ENCODE results near the gene SEMA5A. TPM values are rescaled to one million over a fixed set of nuclear protein-coding genes. Genes with fewer than 3 reads are reported as not detected.

The SEMA5A gene
- total RNA-seq, 1 experiment from 2014 or later = 9.3 TPM

DNA sequence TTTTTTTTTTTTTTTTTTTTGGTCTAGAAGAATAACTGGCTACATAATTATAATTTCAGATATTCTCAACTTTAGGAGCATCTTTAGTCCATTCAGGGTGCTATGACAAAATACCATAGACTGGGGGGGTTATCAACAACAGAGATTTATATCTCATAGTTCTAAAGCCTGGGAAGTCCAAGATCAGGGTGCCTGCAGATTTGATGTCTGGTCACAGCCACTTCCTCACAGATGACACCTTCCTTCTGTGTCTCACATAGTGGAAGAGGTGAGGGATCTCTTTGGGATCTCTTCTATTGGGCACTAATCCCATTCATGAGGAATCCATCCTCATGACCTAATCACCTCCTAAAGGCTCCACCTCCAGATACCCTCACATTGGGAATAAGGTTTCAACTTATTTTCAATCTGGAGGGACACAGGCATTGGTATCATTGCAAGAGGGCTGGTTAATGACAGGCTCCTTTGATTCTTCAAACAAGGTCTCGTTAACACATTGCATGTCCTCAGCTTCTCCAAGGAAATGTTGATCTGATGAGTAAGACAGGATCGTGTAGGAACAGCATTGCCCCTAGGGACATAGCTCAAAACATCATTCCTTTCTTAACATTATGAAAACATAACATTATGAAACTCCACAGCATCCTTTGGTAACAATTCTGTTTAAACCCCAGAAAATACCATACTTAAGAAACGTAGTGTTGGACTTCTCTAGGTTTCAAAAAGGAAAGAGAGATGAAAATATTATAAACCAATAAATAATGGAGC lies 372.4 kb downstream of the SEMA5A start:
- Mint-ChIP-seq H3K27me3 (ENCODE audit: low read depth) (no peaks in the 10 kb centered on the region), H3K4me3 (no peak overlapping the region), H3K27ac (no peak overlapping the region), H3K9me3 (peaks cover 18% of the 10 kb centered on the region), H3K4me1 (peaks cover 13% of the 10 kb centered on the region), H3K36me3 (0 out of 2 replicates have a peak, but pooled peaks cover 6% of the 10 kb centered on the region)
- ChIA-PET POLR2A (no interaction called here), CTCF (no interaction called here)
- ATAC-seq (no peak), DNase-seq (ENCODE audit: low spot score) (no peak)
- TF ChIP-seq ZNF425 (CRISPR knock-in tag; conservative IDR thresholded peaks at IDR 0.05) (no peak), PREB (CRISPR knock-in tag; IDR thresholded peaks at IDR 0.05; ENCODE audit: borderline replicate concordance) (no peak), TP53 (CRISPR knock-in tag; IDR thresholded peaks at IDR 0.05) (no peak), RELA (CRISPR knock-in tag; IDR thresholded peaks at IDR 0.05; ENCODE audit: borderline replicate concordance) (no peak), E2F1 (CRISPR knock-in tag; IDR thresholded peaks at IDR 0.05) (no peak), MYBL2 (CRISPR knock-in tag; IDR thresholded peaks at IDR 0.05) (no peak), ZSCAN18 (CRISPR knock-in tag; IDR thresholded peaks at IDR 0.05) (no peak), OVOL2 (CRISPR knock-in tag; IDR thresholded peaks at IDR 0.05; ENCODE audit: borderline replicate concordance) (no peak), SMAD4 (CRISPR knock-in tag; IDR thresholded peaks at IDR 0.05) (no peak), USF1 (CRISPR knock-in tag; IDR thresholded peaks at IDR 0.05) (no peak), PRRX2 (CRISPR knock-in tag; IDR thresholded peaks at IDR 0.05) (no peak), ZNF317 (CRISPR knock-in tag; IDR thresholded peaks at IDR 0.05; ENCODE audit: borderline replicate concordance, low read depth) (no peak), ELF4 (CRISPR knock-in tag; IDR thresholded peaks at IDR 0.05; ENCODE audit: low read depth) (no peak), ZNF219 (CRISPR knock-in tag; IDR thresholded peaks at IDR 0.05; ENCODE audit: borderline replicate concordance) (no peak), SOX15 (CRISPR knock-in tag; IDR thresholded peaks at IDR 0.05) (no peak), TEAD1 (CRISPR knock-in tag; IDR thresholded peaks at IDR 0.05) (no peak), GABPB1 (CRISPR knock-in tag; IDR thresholded peaks at IDR 0.05) (no peak)
- TF ChIP-seq, protein P1, sequence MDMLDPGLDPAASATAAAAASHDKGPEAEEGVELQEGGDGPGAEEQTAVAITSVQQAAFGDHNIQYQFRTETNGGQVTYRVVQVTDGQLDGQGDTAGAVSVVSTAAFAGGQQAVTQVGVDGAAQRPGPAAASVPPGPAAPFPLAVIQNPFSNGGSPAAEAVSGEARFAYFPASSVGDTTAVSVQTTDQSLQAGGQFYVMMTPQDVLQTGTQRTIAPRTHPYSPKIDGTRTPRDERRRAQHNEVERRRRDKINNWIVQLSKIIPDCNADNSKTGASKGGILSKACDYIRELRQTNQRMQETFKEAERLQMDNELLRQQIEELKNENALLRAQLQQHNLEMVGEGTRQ (CRISPR knock-in tag; IDR thresholded peaks at IDR 0.05) = no peak
- TF ChIP-seq, protein P2, sequence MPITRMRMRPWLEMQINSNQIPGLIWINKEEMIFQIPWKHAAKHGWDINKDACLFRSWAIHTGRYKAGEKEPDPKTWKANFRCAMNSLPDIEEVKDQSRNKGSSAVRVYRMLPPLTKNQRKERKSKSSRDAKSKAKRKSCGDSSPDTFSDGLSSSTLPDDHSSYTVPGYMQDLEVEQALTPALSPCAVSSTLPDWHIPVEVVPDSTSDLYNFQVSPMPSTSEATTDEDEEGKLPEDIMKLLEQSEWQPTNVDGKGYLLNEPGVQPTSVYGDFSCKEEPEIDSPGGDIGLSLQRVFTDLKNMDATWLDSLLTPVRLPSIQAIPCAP (CRISPR knock-in tag; IDR thresholded peaks at IDR 0.05) = no peak
- TF ChIP-seq, protein P3, sequence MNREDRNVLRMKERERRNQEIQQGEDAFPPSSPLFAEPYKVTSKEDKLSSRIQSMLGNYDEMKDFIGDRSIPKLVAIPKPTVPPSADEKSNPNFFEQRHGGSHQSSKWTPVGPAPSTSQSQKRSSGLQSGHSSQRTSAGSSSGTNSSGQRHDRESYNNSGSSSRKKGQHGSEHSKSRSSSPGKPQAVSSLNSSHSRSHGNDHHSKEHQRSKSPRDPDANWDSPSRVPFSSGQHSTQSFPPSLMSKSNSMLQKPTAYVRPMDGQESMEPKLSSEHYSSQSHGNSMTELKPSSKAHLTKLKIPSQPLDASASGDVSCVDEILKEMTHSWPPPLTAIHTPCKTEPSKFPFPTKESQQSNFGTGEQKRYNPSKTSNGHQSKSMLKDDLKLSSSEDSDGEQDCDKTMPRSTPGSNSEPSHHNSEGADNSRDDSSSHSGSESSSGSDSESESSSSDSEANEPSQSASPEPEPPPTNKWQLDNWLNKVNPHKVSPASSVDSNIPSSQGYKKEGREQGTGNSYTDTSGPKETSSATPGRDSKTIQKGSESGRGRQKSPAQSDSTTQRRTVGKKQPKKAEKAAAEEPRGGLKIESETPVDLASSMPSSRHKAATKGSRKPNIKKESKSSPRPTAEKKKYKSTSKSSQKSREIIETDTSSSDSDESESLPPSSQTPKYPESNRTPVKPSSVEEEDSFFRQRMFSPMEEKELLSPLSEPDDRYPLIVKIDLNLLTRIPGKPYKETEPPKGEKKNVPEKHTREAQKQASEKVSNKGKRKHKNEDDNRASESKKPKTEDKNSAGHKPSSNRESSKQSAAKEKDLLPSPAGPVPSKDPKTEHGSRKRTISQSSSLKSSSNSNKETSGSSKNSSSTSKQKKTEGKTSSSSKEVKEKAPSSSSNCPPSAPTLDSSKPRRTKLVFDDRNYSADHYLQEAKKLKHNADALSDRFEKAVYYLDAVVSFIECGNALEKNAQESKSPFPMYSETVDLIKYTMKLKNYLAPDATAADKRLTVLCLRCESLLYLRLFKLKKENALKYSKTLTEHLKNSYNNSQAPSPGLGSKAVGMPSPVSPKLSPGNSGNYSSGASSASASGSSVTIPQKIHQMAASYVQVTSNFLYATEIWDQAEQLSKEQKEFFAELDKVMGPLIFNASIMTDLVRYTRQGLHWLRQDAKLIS (CRISPR knock-in tag; IDR thresholded peaks at IDR 0.05; ENCODE audit: borderline replicate concordance) = no peak

Data from WTC11 (cell line).